Gastrocnemius medialis (tissue), 4 donors: ENCODE data around the gene CBX8.

Experiments
- POLR2A ChIP-seq, 2 donors: fragments of 450-650 bp; IDR thresholded peaks; one replicate each; pipeline ENCODE4 v1.6.1; 2017; ENCODE audit warnings: antibody characterized with exemption in 2 of 2, mild to moderate bottlenecking in 2 of 2, moderate library complexity in 2 of 2
- TF ChIP-seq, protein P1 (sequence below), 5 experiments: fragments of 450-650 bp in 3 of 5; fragments of 200-600 bp in 2 of 5; sonication (generic) in 2 of 5; IDR thresholded peaks in 4 of 5; conservative IDR thresholded peaks in 1 of 5; 1 replicate in 4 of 5; 2 replicates in 1 of 5; pipeline ENCODE4 v1.5.1; 2016 to 2019; ENCODE audit warnings: antibody characterized with exemption in 5 of 5, mild to moderate bottlenecking in 3 of 5, moderate library complexity in 3 of 5

DNA sequence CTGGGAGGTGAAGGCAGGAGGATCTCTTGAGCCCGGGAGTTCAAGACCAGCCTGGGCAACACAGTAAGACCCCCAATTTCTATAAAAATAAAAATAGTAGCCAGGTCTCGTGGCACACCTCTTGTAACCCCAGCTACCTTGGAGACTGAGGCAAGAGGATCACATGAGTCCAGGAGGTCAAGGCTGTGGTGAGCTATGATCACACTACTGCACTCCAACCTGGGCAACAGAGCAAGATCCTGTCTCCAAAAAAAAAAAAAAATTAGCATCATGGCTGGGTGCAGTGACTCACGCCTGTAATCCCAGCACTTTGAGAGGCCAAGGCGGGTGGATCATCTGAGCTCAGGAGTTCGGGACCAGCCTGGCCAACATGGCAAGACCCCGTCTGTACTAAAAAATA lies 25.6 kb downstream of the CBX8 start:
- no peak for TF ChIP-seq POLR2A (IDR thresholded peaks at IDR 0.05)
- TF ChIP-seq, protein P1, sequence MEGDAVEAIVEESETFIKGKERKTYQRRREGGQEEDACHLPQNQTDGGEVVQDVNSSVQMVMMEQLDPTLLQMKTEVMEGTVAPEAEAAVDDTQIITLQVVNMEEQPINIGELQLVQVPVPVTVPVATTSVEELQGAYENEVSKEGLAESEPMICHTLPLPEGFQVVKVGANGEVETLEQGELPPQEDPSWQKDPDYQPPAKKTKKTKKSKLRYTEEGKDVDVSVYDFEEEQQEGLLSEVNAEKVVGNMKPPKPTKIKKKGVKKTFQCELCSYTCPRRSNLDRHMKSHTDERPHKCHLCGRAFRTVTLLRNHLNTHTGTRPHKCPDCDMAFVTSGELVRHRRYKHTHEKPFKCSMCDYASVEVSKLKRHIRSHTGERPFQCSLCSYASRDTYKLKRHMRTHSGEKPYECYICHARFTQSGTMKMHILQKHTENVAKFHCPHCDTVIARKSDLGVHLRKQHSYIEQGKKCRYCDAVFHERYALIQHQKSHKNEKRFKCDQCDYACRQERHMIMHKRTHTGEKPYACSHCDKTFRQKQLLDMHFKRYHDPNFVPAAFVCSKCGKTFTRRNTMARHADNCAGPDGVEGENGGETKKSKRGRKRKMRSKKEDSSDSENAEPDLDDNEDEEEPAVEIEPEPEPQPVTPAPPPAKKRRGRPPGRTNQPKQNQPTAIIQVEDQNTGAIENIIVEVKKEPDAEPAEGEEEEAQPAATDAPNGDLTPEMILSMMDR (IDR thresholded peaks at IDR 0.05 in 4 of 5, conservative IDR thresholded peaks at IDR 0.05 in 1 of 5): no peak
